ENCODE results near the gene ANOS1. TPM values are rescaled to one million over a fixed set of nuclear protein-coding genes. Genes with fewer than 3 reads are reported as not detected.
"Not testable (repeated sequence)": the region's sequence is repeated elsewhere in the genome, so short reads cannot be mapped to it uniquely, and the experiment has no call there.

The ANOS1 gene
- polyA plus RNA-seq, 2 of the 4 experiments (the other 2 are of a cell fraction), result 0.04 TPM; not detected in 1

GRCh38 chrX:8500203-8500602 lies 231.7 kb downstream of the ANOS1 start:
- WGBS (ENCODE audit: missing lambda C conversion rate), result 65% methylated on average over 4 of the region's 4 CpGs
- ChIA-PET POLR2A (no interaction called here), CTCF (no interaction called here)
- Histone ChIP-seq H3K4me1 (no peaks in the 10 kb centered on the region), H3K4me2 (no peak overlapping the region), H3K9me3 (no peaks in the 10 kb centered on the region), H3K4me3 (no peak overlapping the region), H3K27ac (no peak overlapping the region)
- TF ChIP-seq EP300 (IDR thresholded peaks at IDR 0.05) (no peak), MAZ (IDR thresholded peaks at IDR 0.05; ENCODE audit: borderline replicate concordance, low read depth, low read length) (no peak)
- DNase-seq (ENCODE audit: low read depth in 1 of 2, low spot score in 1 of 2) (no peak), ATAC-seq (no peak), FAIRE-seq (no peak)

- WGBS (ENCODE audit: missing lambda C conversion rate), result 0% methylated on average over 3 of the region's 4 CpGs
- H3K27ac ChIP-seq; DNase-seq (ENCODE audit: low read depth in 1 of 2, low spot score in 1 of 2); H3K4me1 ChIP-seq; ATAC-seq; FAIRE-seq; POLR2A ChIA-PET; CTCF ChIA-PET; H3K4me2 ChIP-seq; H3K4me3 ChIP-seq; H3K9me3 ChIP-seq: not testable (repeated sequence)
Observed at GRCh38 chrX:8495036-8495435, 236.9 kb downstream of the ANOS1 start.

GRCh38 chrX:8484360-8484949 lies 247.5 kb downstream of the ANOS1 start:
- H3K4me1 ChIP-seq, result no peaks in the 10 kb centered on the region
- TF ChIP-seq ZNF302 (CRISPR knock-in tag; IDR thresholded peaks at IDR 0.05) (no peak), MAX (IDR thresholded peaks at IDR 0.05) (no peak), ELK1 (IDR thresholded peaks at IDR 0.05; ENCODE audit: low read depth, low read length) (no peak), HOXA7 (CRISPR knock-in tag; IDR thresholded peaks at IDR 0.05) (no peak), NFE2L2 (conservative IDR thresholded peaks at IDR 0.05; ENCODE audit: low read length) (no peak), JUN (IDR thresholded peaks at IDR 0.05) (no peak), EHMT2 (IDR thresholded peaks at IDR 0.05; ENCODE audit: low read depth) (no peak), CHD2 (IDR thresholded peaks at IDR 0.05; ENCODE audit: low read length, partially characterized antibody) (no peak), SREBF2 (IDR thresholded peaks at IDR 0.05) (no peak), ZFP36 (IDR thresholded peaks at IDR 0.05; ENCODE audit: borderline replicate concordance, partially characterized antibody) (no peak), KDM5A (IDR thresholded peaks at IDR 0.05) (no peak), BHLHE40 (IDR thresholded peaks at IDR 0.05; ENCODE audit: low read depth, low read length) (no peak), JUNB (IDR thresholded peaks at IDR 0.05) (no peak), NPAS2 (CRISPR knock-in tag; IDR thresholded peaks at IDR 0.05; ENCODE audit: borderline replicate concordance) (no peak), EHF (CRISPR knock-in tag; IDR thresholded peaks at IDR 0.05) (no peak)
- ChIA-PET CTCF (no interaction called here), POLR2A (no interaction called here)
- no peak for ATAC-seq
- no peak for FAIRE-seq
- no peak overlapping the region for H3K4me3 ChIP-seq
- no peak for DNase-seq (ENCODE audit: low read depth in 1 of 2, low spot score in 1 of 2)
- no peaks in the 10 kb centered on the region for H3K9me3 ChIP-seq
- no peak overlapping the region for H3K27ac ChIP-seq
- no peak overlapping the region for H3K4me2 ChIP-seq
- 24% methylated on average over 8 of the region's 8 CpGs for WGBS (ENCODE audit: missing lambda C conversion rate)

Other genes starting within 250 kb of the ANOS1 start
- not detected in 2 replicates for gene FAM9A, start 69.2 kb upstream of the ANOS1 start, polyA plus RNA-seq (2011; rRNA removed)
- gene FAM9A, start 69.2 kb upstream of the ANOS1 start, polyA plus RNA-seq (2017; fragmentation: RNase III; extraction: RNeasy Plus Mini Kit Qiagen cat#74134 plus additional on column Dnase treatment), result not detected in 3 replicates